Adipocyte (in vitro differentiated cells): Measurements from ENCODE around the gene CHN2.
A peak's percentile ranks its signal among the peaks of the same experiment; 100 is the strongest.

Experiments
- DNase-seq: peaks from one replicate; pipeline ENCODE4 v3.0.0-alpha.2; 2015; ENCODE audit warnings: low read depth
- H3K27me3 ChIP-seq: replicated peaks from 2 replicates; pipeline ENCODE4 v1.7.0; 2013; ENCODE audit warnings: mild to moderate bottlenecking, low read length, moderate library complexity; ENCODE audit not compliant: control insufficient read depth, insufficient read depth
- H3K36me3 ChIP-seq: 2 replicates; pipeline ENCODE4 v1.7.0; 2013; ENCODE audit warnings: low read length, mild to moderate bottlenecking, moderate library complexity; ENCODE audit not compliant: control insufficient read depth, insufficient read depth, severe bottlenecking
- H3K4me1 ChIP-seq: 2 replicates; pipeline ENCODE4 v1.7.0; 2013; ENCODE audit warnings: mild to moderate bottlenecking, low read length, moderate library complexity; ENCODE audit not compliant: control insufficient read depth, insufficient read depth
- H3K4me3 ChIP-seq: 2 replicates; pipeline ENCODE4 v1.7.0; 2013; ENCODE audit warnings: mild to moderate bottlenecking, low read length, moderate library complexity
- H3K9ac ChIP-seq: 2 replicates; pipeline ENCODE4 v1.7.0; 2013; ENCODE audit warnings: mild to moderate bottlenecking, low read length, moderate library complexity
- H3K9me3 ChIP-seq: 2 replicates; pipeline ENCODE4 v1.7.0; 2013; ENCODE audit warnings: mild to moderate bottlenecking, low read length, moderate library complexity; ENCODE audit not compliant: control insufficient read depth

Gene CHN2

DNA sequence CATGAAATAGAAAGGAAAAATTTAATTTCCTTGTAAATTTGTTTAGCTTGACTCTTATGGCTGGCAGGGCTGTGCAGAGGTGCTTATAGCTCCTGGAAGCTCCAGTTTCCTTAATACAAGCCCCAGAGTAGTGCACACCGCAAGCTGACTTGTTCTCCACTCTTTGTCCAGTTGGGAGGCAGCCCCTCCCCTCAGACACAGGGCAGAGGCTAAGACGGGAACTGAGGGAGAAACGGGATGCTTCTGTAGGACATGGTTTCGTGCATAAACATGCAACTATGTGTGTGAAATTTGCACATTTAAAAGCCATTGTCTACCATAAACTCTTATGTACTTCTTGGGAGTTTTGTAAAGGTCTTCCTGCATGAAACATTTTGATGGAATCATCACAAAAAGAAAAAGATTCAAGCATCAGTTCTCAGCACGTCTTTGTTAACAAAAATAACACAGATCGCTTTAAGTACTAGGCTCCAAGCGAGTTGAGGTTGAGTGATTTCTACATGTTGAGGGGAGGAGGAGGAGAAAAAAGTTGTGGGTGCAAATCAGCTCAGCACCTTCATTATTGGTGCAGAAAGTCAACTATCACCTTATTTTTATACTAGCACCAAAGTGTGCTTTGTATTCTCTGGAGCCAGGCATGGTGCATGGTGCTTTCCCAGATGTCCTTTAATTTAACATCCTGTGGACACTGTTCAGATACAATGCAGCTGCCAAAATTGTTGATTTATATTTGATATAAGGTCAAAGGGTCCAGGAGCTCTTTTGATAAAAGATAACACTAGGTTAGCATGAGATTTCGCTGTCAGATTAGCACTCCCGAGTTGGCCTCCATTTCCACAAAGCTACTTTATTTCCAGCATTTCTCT lies 124.5 kb downstream of the CHN2 start:
- Histone ChIP-seq H3K9me3 (no peaks in the 10 kb centered on the region), H3K9ac (no peak overlapping the region), H3K4me1 (peaks cover 9% of the 10 kb centered on the region), H3K36me3 (no peaks in the 10 kb centered on the region), H3K4me3 (no peak overlapping the region), H3K27me3 (peaks cover 8% of the 10 kb centered on the region)
- no peak for DNase-seq

DNA sequence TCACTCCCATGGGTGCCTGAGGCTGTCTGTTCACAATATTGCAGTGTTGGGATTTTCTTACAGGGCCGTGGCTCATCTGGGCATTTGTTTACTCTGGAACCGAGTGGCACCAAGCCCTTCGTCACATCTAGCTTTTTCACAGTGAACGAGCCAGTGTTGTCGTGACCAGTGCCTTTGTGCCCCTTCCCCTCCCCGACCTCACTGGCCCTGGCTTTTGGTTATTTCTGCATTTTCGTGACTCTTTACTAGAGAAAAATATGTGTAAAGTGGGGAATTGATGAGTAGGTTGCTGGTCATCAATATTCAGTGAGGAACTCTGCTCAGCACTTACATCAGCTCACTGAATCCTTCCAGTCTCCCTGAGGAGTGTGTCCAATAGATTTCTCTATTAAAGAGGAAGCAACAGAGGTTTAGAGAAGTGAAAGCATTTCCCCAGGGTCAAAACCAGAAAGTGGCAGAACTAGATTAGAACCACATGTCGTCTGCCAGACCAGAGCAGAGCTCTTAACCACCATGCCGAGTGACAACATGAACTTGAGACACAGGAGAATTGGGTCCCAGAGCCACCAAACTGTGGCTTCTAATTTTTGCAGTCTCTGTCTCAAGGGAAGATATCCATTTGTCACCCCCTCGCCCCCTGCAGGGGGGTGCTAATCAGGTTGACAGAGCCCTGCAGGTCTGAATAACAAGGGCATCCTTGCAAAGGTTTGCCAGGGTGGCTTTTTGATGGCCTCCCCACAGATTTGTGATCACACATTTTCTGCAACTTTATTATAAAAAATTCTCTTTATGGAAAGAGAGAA lies 125.3 kb downstream of the CHN2 start:
- DNase-seq = peak; percentile 9
- no peaks in the 10 kb centered on the region for H3K36me3 ChIP-seq
- H3K9ac ChIP-seq = no peak overlapping the region
- H3K4me1 ChIP-seq = peaks cover 9% of the 10 kb centered on the region
- no peak overlapping the region for H3K4me3 ChIP-seq
- no peaks in the 10 kb centered on the region for H3K9me3 ChIP-seq
- peaks cover 8% of the 10 kb centered on the region for H3K27me3 ChIP-seq

DNA sequence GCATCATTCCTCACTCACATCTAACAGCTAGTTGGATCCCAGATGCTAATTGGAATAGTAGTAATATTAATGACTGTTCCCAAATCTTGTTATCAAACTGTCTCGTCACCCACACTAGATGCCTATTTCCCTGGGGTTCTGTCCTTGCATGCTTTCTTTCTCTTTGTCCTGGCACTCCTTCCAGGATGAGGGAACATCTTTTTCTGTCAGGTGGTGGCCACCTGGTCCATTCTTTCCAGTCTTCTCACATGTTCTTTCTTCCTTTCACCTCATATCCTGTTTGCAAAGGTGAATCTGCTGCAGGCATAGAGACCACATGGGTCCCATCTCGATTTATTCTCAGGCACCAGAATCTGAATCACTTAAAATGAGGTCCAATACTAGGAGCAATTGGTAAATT lies 126.0 kb downstream of the CHN2 start:
- no peak for DNase-seq
- Histone ChIP-seq H3K27me3 (peaks cover 8% of the 10 kb centered on the region), H3K9ac (no peak overlapping the region), H3K9me3 (no peaks in the 10 kb centered on the region), H3K4me1 (peaks cover 4% of the 10 kb centered on the region), H3K4me3 (no peak overlapping the region), H3K36me3 (no peaks in the 10 kb centered on the region)

DNA sequence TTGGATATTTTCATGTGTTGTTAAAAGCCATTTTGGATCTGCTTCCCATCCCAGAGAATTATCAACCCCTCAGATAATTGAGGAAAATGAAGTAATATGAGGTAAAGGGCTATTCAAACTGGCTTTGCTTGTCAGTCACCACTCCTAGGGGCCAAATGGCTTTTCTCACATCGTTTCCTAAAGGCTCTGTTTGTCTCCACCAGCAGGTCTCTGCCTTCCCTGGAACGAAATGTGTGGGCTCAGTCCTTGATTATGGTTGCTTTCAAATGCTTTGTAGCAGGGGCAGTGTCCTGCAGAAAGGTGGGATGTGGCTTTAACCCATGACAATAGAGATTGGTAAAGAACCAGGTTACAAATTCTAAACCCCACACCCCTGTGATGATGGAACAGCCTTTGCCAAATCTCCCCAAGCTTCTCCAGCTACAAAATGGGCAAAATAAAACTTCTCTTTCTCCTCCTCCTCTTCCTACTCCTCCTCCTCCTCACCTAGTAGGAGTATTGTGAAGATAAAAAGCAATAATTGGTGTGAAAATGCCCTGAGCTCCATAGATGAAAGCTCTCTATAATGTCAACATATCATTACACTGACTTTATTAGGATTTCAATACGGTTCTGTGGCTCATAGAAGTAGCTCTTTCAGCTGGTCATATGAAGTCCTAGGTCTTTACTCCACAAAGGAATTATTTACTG lies 127.6 kb downstream of the CHN2 start:
- Histone ChIP-seq H3K36me3 (no peaks in the 10 kb centered on the region), H3K9ac (no peak overlapping the region), H3K4me1 (peaks cover 4% of the 10 kb centered on the region), H3K4me3 (no peak overlapping the region), H3K27me3 (peaks cover 11% of the 10 kb centered on the region), H3K9me3 (no peaks in the 10 kb centered on the region)
- no peak for DNase-seq

DNA sequence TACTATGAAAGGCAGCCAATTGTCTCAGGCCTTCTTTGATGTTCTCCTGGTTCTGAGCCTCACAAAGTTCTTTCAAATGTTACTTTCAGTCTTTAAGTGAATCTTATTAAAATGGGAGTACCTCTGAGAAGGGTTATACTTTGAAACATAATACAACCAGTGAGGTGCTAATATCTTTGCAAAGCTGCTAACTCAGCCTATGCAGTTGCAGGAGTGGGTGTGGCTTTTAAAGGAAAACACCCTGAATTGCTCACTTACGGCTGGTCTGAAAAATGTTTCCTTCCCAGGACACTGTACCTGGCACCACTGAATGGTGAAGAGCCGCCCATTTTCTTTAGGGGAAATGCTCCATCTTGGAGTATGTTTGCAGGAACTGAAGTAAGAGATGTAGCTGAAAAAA lies 130.9 kb downstream of the CHN2 start:
- Histone ChIP-seq H3K27me3 (peaks cover 11% of the 10 kb centered on the region), H3K9ac (no peak overlapping the region), H3K36me3 (no peaks in the 10 kb centered on the region), H3K4me1 (peaks cover 21% of the 10 kb centered on the region), H3K9me3 (no peaks in the 10 kb centered on the region), H3K4me3 (no peak overlapping the region)
- DNase-seq = no peak

- Histone ChIP-seq H3K27me3 (peaks cover 3% of the 10 kb centered on the region), H3K4me1 (peaks cover 21% of the 10 kb centered on the region), H3K4me3 (no peak overlapping the region), H3K36me3 (no peaks in the 10 kb centered on the region), H3K9me3 (no peaks in the 10 kb centered on the region), H3K9ac (no peak overlapping the region)
- DNase-seq = no peak
Measured at GRCh38 chr7:29326864-29327263, 132.3 kb downstream of the CHN2 start.

GRCh38 chr7:29327455-29327854 lies 132.9 kb downstream of the CHN2 start:
- no peak overlapping the region for H3K4me3 ChIP-seq
- H3K9ac ChIP-seq = no peak overlapping the region
- no peaks in the 10 kb centered on the region for H3K36me3 ChIP-seq
- peaks cover 3% of the 10 kb centered on the region for H3K27me3 ChIP-seq
- H3K9me3 ChIP-seq = no peaks in the 10 kb centered on the region
- DNase-seq = no peak
- H3K4me1 ChIP-seq = peaks cover 27% of the 10 kb centered on the region

DNA sequence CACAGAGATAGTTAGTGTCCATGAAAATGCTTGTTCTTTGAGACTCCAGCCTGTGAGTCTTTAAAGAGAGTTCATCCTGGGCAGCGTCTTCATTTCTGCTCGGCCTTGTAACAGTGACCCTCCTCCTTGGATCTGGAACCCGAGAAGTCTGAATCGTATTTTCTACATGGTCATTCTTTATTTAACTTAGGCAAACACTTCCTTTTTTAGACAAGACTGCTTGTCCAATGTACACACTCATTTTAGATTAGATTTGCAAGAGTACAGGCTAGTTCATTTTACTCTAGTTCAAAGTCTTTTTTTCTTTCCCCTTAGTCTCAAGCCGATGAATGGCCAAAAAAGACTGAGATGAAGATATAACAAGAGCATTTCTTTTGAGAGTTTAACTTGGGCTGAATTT lies 133.5 kb downstream of the CHN2 start:
- H3K4me3 ChIP-seq = no peak overlapping the region
- H3K9ac ChIP-seq = no peak overlapping the region
- no peak for DNase-seq
- H3K36me3 ChIP-seq = no peaks in the 10 kb centered on the region
- peaks cover 29% of the 10 kb centered on the region for H3K4me1 ChIP-seq
- H3K27me3 ChIP-seq = peaks cover 7% of the 10 kb centered on the region
- no peaks in the 10 kb centered on the region for H3K9me3 ChIP-seq

- no peaks in the 10 kb centered on the region for H3K36me3 ChIP-seq
- no peaks in the 10 kb centered on the region for H3K9me3 ChIP-seq
- peak overlapping the region; percentile 26 for H3K9ac ChIP-seq
- H3K4me1 ChIP-seq = peaks cover 29% of the 10 kb centered on the region
- DNase-seq = peak; percentile 16
- H3K4me3 ChIP-seq = peak overlapping the region; percentile 29
- peaks cover 11% of the 10 kb centered on the region for H3K27me3 ChIP-seq
Measured at GRCh38 chr7:29328811-29329210, 134.2 kb downstream of the CHN2 start.

DNA sequence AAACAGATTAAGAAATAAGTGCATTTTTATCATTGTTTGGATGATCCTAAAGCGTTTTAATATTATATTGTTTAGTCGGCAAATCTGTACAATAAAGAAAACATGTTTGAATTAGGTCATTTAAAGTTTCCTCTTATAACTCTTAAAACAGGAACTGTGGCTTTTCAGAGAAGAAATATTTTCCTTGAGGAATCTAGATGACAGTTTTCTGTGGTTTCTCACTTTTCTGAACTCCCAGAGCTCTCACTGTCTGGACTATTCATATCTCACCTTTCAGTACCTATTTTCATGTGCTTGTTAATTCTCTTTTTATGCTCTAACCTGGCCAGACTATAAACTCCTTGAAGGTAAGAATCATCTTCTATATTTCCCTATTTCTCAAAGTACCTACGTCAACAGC lies 135.1 kb downstream of the CHN2 start:
- no peak for DNase-seq
- H3K4me1 ChIP-seq = peaks cover 29% of the 10 kb centered on the region
- no peaks in the 10 kb centered on the region for H3K36me3 ChIP-seq
- peaks cover 11% of the 10 kb centered on the region for H3K27me3 ChIP-seq
- no peak overlapping the region for H3K9ac ChIP-seq
- no peak overlapping the region for H3K4me3 ChIP-seq
- H3K9me3 ChIP-seq = no peaks in the 10 kb centered on the region

- Histone ChIP-seq H3K9me3 (no peaks in the 10 kb centered on the region), H3K4me1 (peaks cover 29% of the 10 kb centered on the region), H3K27me3 (peaks cover 11% of the 10 kb centered on the region), H3K36me3 (no peaks in the 10 kb centered on the region), H3K4me3 (no peak overlapping the region), H3K9ac (no peak overlapping the region)
- DNase-seq = no peak
Measured at GRCh38 chr7:29330136-29330535, 135.6 kb downstream of the CHN2 start.
